Fibroblast of the aortic adventitia (primary cell): Measurements from ENCODE around the gene PLB1. TPM values are rescaled to one million over a fixed set of nuclear protein-coding genes. Genes with fewer than 3 reads are reported as not detected.

Experiments
- DNase-seq: peaks from one replicate; pipeline ENCODE4 v3.0.0-alpha.2; 2010; ENCODE audit warnings: low read depth
- H3K4me3 ChIP-seq: 2 replicates; pipeline ENCODE4 v1.5.1; 2011; ENCODE audit warnings: low read depth, mild to moderate bottlenecking, control low read depth, low read length, moderate library complexity
- total RNA-seq: library from RNA; depleted of rRNA; stranded (reverse); fragments of >200 nt; gene quantifications from 2 replicates; pipeline ENCODE4 v1.2.3, GENCODE V29; 2012; ENCODE audit warnings: low replicate concordance
- TF ChIP-seq, protein P1 (sequence below): IDR thresholded peaks from 2 replicates; pipeline ENCODE4 v1.5.1; 2011; ENCODE audit warnings: mild to moderate bottlenecking, low read length, control low read depth, inconsistent platforms; ENCODE audit not compliant: insufficient read depth

Gene PLB1
- total RNA-seq, 1 donor, result 2.7 TPM

DNA sequence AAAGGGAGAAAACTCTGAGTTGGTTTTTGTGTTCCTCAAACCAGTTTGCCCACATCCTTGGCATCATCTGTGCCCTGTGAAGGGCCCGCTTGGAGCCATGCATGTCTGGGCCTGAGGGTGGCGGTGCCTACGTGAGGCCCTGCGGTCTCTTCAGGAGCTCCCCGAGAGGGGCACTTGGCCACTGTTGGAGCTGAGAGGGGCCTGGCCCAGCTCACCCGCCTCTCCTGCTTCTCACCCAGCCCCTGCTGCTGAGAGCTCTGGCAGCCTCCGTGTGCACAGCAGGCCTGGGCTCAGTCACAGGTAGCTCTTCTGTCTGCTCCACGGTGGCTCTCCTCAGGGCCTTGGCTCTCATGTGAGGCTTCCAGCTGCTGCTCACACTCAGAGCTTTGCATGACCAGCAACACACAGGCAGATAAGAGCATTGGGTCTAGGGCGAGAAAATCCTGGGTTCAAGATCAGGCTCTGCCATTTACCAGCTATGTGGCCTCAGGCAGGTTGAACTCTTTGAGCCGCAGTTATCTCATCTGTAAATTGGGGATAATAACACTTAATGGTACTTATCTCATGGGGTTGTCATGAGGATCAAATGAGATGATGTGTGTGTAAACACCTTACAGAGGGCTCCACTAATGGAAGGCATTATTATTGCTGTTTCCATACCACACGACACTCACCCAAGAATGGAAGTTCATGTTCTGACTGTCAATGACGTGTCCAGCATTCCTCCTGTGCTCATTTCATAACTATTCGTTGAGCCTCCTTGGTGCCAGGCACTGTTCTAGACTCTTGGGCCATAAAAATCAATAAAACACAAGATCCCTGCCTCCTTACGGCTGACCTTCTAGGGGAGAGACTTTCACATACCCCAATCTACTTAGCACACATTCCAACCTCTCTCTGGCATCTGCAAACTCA lies 41.6 kb upstream of the PLB1 start:
- DNase-seq, result no peak
- TF ChIP-seq, protein P1, sequence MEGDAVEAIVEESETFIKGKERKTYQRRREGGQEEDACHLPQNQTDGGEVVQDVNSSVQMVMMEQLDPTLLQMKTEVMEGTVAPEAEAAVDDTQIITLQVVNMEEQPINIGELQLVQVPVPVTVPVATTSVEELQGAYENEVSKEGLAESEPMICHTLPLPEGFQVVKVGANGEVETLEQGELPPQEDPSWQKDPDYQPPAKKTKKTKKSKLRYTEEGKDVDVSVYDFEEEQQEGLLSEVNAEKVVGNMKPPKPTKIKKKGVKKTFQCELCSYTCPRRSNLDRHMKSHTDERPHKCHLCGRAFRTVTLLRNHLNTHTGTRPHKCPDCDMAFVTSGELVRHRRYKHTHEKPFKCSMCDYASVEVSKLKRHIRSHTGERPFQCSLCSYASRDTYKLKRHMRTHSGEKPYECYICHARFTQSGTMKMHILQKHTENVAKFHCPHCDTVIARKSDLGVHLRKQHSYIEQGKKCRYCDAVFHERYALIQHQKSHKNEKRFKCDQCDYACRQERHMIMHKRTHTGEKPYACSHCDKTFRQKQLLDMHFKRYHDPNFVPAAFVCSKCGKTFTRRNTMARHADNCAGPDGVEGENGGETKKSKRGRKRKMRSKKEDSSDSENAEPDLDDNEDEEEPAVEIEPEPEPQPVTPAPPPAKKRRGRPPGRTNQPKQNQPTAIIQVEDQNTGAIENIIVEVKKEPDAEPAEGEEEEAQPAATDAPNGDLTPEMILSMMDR, result no peak
- no peak overlapping the region for H3K4me3 ChIP-seq

DNA sequence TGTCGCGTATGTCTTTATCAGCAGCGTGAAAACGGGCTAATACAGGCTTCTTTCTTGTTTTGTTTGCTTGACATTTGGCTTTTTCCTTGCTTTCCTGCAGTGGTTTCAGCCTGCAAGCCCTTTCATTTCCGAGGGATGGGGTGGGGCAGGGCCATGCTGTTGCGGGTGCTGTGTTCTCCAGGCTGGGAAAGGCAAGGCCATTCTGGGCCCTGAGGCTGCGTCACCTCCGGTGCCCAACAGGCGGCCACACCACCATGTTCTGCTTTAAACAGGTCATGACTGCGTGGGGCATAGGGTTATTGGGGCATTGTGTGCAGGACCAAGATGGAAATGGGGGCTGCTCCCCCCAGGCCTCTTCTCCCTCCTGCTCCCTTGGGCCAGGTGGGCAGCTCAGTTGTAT lies 38.6 kb upstream of the PLB1 start:
- TF ChIP-seq, protein P1, result no peak
- no peak for DNase-seq
- no peak overlapping the region for H3K4me3 ChIP-seq

DNA sequence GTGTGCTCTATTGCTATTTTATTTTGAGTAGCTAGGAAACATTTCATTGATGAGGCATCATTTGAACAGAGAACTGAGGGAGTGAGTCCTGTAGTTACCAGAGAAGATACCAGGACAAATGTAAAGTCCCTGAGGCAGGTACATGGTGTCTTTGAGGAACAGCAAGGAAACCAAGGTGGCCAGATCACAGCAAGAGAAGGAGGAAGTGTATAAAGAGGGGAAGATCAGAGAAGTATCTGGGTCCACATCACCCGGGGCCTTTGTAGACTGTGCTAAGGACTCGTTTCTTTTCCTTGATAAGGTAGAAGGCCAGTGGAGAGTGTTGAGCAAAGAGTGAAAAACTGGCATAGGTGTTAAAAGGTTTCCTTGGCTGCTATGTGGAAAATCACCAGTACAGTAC lies 34.8 kb upstream of the PLB1 start:
- H3K4me3 ChIP-seq, result no peak overlapping the region
- no peak for DNase-seq
- TF ChIP-seq, protein P1, result no peak

DNA sequence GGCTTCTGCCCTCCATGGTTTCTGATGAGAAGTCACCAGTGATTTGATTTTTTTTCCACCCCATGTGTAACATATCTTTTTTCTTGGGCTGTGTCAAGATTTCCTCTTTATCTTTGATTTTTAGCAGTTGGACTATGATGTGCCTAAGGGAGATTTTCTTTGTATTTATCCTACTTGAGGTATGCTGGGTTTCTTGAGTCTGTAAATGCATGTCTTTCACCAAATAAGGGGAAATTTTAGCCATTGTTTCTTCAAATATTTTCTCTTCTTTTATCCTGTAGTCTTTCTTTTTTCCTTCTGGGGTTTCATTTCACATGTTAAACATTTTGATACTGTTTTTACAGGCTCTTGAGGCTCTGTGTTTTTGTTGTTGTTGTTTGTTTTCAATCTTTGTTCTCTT lies 33.7 kb upstream of the PLB1 start:
- no peak for DNase-seq
- TF ChIP-seq, protein P1, result no peak
- H3K4me3 ChIP-seq, result no peak overlapping the region

DNA sequence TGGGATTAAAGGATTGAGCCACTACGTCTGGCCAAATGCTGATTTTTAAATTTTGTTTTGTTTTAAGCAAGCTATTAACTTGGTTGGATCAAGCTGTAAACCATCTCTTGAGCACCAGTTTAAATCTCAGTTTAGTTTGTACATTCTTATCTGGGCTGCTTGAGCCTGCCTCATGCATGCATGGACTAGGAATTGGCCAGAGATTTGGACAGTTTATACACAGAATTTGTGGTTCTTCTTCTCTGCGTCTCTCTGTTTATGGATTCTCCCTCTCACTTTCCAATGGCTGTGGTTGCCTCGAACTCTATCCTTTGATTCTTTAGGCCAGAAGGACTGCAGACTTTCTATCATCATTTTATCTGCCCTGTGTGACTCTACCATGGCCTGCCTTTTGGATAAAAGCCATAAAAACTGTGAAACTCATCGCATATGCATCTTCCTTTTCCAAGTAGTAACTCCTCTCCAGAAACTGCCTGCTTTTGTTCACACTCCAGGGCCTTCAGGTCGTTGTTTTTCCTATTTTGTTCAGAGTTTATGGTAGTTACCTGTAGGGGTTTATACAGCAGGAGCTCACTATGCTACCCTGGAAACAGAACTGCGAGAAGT lies 32.5 kb upstream of the PLB1 start:
- no peak for DNase-seq
- no peak overlapping the region for H3K4me3 ChIP-seq
- TF ChIP-seq, protein P1, result no peak

DNA sequence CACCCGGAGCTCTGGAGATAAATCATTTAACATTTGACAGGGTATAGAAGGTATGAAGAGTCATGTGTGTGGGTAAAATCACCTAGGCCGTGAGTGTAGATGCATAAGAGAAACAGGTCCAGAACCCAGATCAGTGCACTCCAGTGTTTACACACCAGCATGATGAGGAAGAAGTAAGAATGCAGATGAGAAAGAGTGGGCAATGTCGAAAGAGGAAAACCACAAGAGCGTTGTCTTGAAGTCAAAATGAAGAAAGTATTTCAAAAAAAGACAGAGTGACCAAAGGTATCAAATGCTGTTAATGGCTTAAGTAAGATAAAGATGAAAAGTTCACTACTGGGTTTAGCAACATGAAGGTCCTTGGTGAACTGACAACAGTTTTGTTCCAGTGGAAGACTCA lies 32.0 kb upstream of the PLB1 start:
- TF ChIP-seq, protein P1, result no peak
- no peak for DNase-seq
- no peak overlapping the region for H3K4me3 ChIP-seq
